ENCODE measurements around the gene SCAANT1.

The SCAANT1 gene

DNA sequence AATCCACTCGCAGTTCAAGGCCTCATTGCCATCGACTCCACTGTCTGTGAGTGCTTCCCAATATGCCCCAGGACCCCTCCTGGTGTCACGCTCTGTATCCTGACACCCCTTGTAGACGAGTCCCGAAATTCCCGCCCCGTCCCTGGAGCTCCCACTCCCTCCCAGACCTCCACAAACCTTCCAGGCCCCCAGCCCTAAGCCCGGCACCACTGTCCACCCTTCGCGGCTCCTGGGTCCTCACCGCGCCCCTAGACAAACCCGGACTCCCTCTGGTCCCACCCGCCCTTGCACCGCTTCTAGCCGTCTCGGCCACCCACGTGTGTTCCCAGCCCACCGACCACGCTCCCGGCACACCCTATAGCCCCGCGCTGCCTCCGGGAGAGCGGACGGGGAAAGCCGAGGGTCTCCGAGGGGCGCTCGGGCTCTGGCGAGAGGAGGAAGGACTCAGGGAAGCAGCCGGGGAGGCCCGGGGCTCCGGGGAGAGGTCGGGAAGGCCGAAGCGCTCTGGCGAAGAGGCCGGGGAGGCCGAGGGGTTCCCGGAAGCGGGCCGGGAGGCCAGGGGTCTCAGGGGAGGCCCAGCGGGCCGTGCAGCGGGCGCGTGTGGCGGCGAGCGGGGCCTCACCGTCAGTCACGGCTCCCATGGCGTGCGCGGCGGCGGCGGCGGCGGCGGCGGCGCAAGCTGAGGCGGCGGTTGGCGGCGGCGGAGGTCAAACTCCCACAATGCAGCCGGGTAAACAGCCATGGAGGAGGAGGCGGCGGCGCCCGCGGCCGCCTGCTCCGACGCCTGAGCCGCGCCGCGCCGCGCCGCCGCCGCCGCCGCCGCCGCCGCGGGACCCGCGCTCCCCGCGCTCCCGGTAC, 48.8 kb downstream of the SCAANT1 start, which contains the start of the genes ATXN7 and THOC7:
ATXN7 (plus strand) TSS at position 718 of the 858 bp plus-strand sequence. CDS start 48,732 bp downstream, outside the sequence.
THOC7 (minus strand) TSS at position 656 of the 858 bp plus-strand sequence; CDS start at position 641, 15 bp downstream.
- peak; percentile 57 for DNase-seq (ENCODE audit: low read depth)

DNA sequence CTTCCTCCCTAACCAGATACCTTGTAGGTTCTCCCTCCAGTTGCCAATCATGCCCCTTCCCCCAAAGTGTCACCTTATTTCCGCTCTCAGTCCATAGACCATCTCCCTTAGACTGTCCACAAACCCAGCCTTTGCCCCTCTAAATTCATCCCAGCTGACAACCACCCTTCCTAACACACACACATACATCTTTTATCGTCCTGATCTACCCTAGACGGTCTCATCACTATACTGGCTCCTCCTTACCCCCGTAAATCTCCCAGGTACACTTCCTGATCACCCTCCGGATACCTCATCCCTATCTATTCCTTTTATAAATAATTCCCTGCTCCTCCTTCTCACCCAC, 49.4 kb downstream of the SCAANT1 start:
- DNase-seq (ENCODE audit: low read depth) = no peak
